CD4-positive, alpha-beta T cell (primary cell): ENCODE results near the gene PEX10. TPM values are rescaled to one million over a fixed set of nuclear protein-coding genes. Genes with fewer than 3 reads are reported as not detected.

Source experiments
- ATAC-seq: fragments of 200-7000 bp; cut with Tn5 transposase; one replicate; pipeline ENCODE4 v1.10.0; 2022; ENCODE audit warnings: mild to moderate bottlenecking; ENCODE audit not compliant: poor library complexity
- CTCF ChIA-PET: fragments of 350-600 bp; sonication (Branson Sonifier 250); formaldehyde crosslinking; loops from one replicate; lab custom pipeline; 2021; ENCODE audit warnings: antibody characterized with exemption, inconsistent platforms; lab: Charles Lee
- POLR2A ChIA-PET: fragments of 350-600 bp; sonication (Branson Sonifier 250); formaldehyde crosslinking; loops from one replicate; lab custom pipeline; 2021; ENCODE audit warnings: antibody characterized with exemption, inconsistent platforms; lab: Charles Lee
- DNase-seq, 14 experiments: peaks; one replicate each; pipeline ENCODE4 v3.0.0-alpha.2; 2013 to 2020; ENCODE audit warnings: mixed read lengths in 2 of 14
- H3K27ac ChIP-seq, 2 donors: one replicate each; pipeline versions ENCODE4 v1.5.1 to v1.7.0; 2013; ENCODE audit warnings: low read length in 2 of 2, low read depth in 1 of 2, mild to moderate bottlenecking in 1 of 2
- H3K27me3 ChIP-seq, 2 experiments: 1 replicate in 1 of 2; 2 replicates in 1 of 2; pipeline versions ENCODE4 v1.6.1 to v1.7.0; 2013; ENCODE audit warnings: low read length in 2 of 2, control low read depth in 1 of 2, mild to moderate bottlenecking in 1 of 2, moderate library complexity in 1 of 2; ENCODE audit not compliant: insufficient read depth in 2 of 2, control insufficient read depth in 1 of 2
- H3K36me3 ChIP-seq: one replicate; pipeline ENCODE4 v1.6.1; 2013; ENCODE audit warnings: low read length, control low read depth; ENCODE audit not compliant: insufficient read depth
- H3K4me1 ChIP-seq: one replicate; pipeline ENCODE4 v1.6.1; 2013; ENCODE audit warnings: low read length, control low read depth; ENCODE audit not compliant: insufficient read depth
- H3K4me3 ChIP-seq: one replicate; pipeline ENCODE4 v1.5.1; 2013; ENCODE audit warnings: mild to moderate bottlenecking, low read length, moderate library complexity
- H3K9me3 ChIP-seq, 2 experiments: 1 replicate in 1 of 2; 2 replicates in 1 of 2; pipeline versions ENCODE4 v1.6.1 to v1.7.0; 2013; ENCODE audit warnings: low read length in 2 of 2, mild to moderate bottlenecking in 2 of 2, control low read depth in 1 of 2, moderate library complexity in 1 of 2; ENCODE audit not compliant: control insufficient read depth in 1 of 2, insufficient read depth in 1 of 2
- H3K27ac Mint-ChIP-seq: one replicate; pipeline ENCODE4 v1.8.0; 2020; ENCODE audit warnings: mixed read lengths
- H3K27me3 Mint-ChIP-seq: one replicate; pipeline ENCODE4 v1.8.0; 2021; ENCODE audit warnings: mixed read lengths
- H3K36me3 Mint-ChIP-seq: one replicate; pipeline ENCODE4 v1.8.0; 2021; ENCODE audit warnings: low read depth, mixed read lengths
- H3K4me1 Mint-ChIP-seq: one replicate; pipeline ENCODE4 v1.8.0; 2021; ENCODE audit warnings: low read depth, mixed read lengths
- H3K4me3 Mint-ChIP-seq: one replicate; pipeline ENCODE4 v1.8.0; 2020; ENCODE audit warnings: mild to moderate bottlenecking, mixed read lengths
- H3K9me3 Mint-ChIP-seq: one replicate; pipeline ENCODE4 v1.8.0; 2020; ENCODE audit warnings: mixed read lengths
- CTCF ChIP-seq: fragments of 200-600 bp; IDR thresholded peaks from one replicate; pipeline ENCODE4 v1.8.0; 2022; ENCODE audit warnings: antibody characterized with exemption, mild to moderate bottlenecking
- intact Hi-C, 2 experiments: fragments of 100-400 bp; cut with DNase I in 1 of 2; cut with micrococcal nuclease in 1 of 2; formaldehyde crosslinking; loops; one replicate each; pipeline versions ENCODE4 v1.15.1 to v1.9.0; 2023 to 2025; cut with DNase I, micrococcal nuclease
- total RNA-seq, 174 experiments: library from RNA in 2 of 174; stranded (reverse) in 2 of 174; gene quantifications; one replicate each; pipeline ENCODE4 v1.2.3 and lab custom pipeline; 2021 to 2026

PEX10 gene
- total RNA-seq, 2 experiments from 2014 or later = 12.0 to 12.5 TPM

DNA sequence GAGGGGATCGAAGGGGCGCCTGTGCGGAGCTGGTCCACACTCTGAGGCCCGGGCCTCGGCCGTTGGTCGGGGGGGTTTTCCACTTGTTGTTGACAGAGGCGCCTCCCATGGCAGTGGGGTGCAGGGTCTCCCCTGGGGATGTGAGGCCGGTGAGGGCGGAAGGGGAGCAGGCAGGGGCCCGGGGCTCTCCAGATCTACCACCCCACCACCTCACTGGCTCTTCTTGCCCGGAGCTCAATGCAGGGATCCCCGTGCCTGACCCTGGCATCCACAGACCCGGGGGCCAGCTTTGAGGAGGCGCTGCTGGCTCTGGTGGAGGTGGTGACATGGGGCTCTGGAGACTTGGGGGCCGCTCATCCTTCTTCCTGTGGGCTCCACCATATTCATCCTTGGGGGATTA is 7.1 kb upstream of the PEX10 start:
- peaks cover 6% of the 10 kb centered on the region for H3K36me3 Mint-ChIP-seq

DNA sequence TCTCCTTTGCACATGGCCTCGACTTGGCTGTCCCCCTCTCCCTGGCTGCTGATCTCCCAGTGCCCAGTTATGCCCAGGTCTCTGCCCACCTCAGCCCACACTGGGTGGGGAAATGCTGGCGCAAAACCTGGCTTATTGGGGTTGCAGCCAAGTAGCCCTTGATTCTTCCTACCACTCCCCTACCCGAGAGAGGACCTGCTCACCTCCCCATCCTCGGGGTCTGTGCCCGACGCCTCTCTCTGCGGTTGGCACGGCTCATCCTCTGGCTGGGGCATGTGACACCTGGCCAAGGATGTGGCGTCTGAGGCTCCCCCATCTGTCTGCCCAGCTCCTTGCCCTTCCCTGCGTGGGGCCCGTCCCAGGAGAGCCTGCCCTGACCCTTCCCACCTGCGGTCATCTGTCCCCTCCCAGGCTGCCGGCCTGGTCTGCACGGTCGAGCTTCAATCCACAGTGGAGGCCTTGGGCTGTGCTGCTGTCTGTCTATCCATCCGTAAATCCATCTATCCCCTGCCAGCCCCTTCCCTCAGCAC is 6.5 kb upstream of the PEX10 start:
- Mint-ChIP-seq H3K27me3 (no peaks in the 10 kb centered on the region), H3K4me3 (peak overlapping the region; percentile 71), H3K27ac (no peak overlapping the region), H3K4me1 (peaks cover 29% of the 10 kb centered on the region), H3K36me3 (peaks cover 10% of the 10 kb centered on the region), H3K9me3 (no peaks in the 10 kb centered on the region)
- Histone ChIP-seq H3K9me3 (peaks cover 4 to 9% of the 10 kb centered on the region in 2 experiments), H3K36me3 (no peaks in the 10 kb centered on the region), H3K27me3 (no peaks in the 10 kb centered on the region), H3K27ac (no peak overlapping the region), H3K4me3 (no peak overlapping the region), H3K4me1 (peaks cover 46% of the 10 kb centered on the region)
- intact Hi-C loops = loop anchor here in 1 of 2 experiments (10.0 kb wide), 1 partner anchor 1006 kb away; no protein-coding TSS in a partner anchor
- ChIA-PET POLR2A (no interaction called here), CTCF (no interaction called here)
- ATAC-seq = no peak
- no peak for DNase-seq
- TF ChIP-seq CTCF = no peak

More for the DNA sequence above, 7.1 kb upstream of the PEX10 start:
- no peak overlapping the region for H3K4me3 Mint-ChIP-seq
- TF ChIP-seq CTCF = no peak
- H3K9me3 Mint-ChIP-seq = no peaks in the 10 kb centered on the region
- Histone ChIP-seq H3K36me3 (no peaks in the 10 kb centered on the region), H3K4me1 (peaks cover 41% of the 10 kb centered on the region), H3K9me3 (peaks cover 4 to 9% of the 10 kb centered on the region in 2 experiments), H3K27ac (no peak overlapping the region), H3K27me3 (no peaks in the 10 kb centered on the region), H3K4me3 (no peak overlapping the region)
- H3K4me1 Mint-ChIP-seq = peaks cover 24% of the 10 kb centered on the region
- H3K27ac Mint-ChIP-seq = no peak overlapping the region
- no peak for ATAC-seq
- CTCF ChIA-PET = no interaction called here
- intact Hi-C loops = loop anchor here in 1 of 2 experiments (10.0 kb wide), 1 partner anchor 1005 kb away; no protein-coding TSS in a partner anchor
- no peak for DNase-seq
- H3K27me3 Mint-ChIP-seq = no peaks in the 10 kb centered on the region
- POLR2A ChIA-PET = interaction anchor here (1.1 kb wide), 1 partner anchor 28 kb away, joined by 3 read pairs; the partner anchor contains the start of genes MORN1 and RER1

DNA sequence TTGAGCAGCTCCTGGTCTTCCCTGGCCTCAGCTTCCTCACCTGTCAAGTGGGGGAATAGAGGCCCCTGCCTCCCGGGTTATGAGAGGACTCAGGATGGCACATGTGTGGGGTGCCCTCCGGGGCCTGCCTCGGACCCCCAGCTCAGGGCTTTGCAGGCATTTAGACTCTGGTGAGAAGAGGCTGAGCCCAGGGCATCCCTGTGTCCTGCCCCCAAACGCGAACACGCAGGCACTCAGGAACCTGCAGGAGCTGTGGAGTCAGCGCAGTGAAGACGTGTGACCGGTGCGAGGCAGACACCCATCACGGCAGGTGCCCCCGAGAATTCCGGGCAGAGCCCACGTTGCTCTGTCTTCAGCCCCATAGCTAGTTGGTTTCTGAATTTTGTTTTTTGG is 5.5 kb upstream of the PEX10 start:
- no peak for TF ChIP-seq CTCF
- H3K27me3 Mint-ChIP-seq = no peaks in the 10 kb centered on the region
- DNase-seq (no peak), ATAC-seq (no peak)
- H3K27ac Mint-ChIP-seq = no peak overlapping the region
- Histone ChIP-seq H3K4me3 (no peak overlapping the region), H3K27ac (no peak overlapping the region), H3K27me3 (no peaks in the 10 kb centered on the region), H3K36me3 (no peaks in the 10 kb centered on the region), H3K9me3 (peaks cover under 1 to 5% of the 10 kb centered on the region in 2 experiments), H3K4me1 (peaks cover 57% of the 10 kb centered on the region)
- intact Hi-C loops = loop anchor here in 1 of 2 experiments (10.0 kb wide), 1 partner anchor 1007 kb away; no protein-coding TSS in a partner anchor
- ChIA-PET POLR2A (interaction anchor here (4.5 kb wide), 1 partner anchor 130 kb away, joined by 54 read pairs; no protein-coding TSS in a partner anchor), CTCF (no interaction called here)
- peaks cover 6% of the 10 kb centered on the region for H3K36me3 Mint-ChIP-seq
- H3K4me3 Mint-ChIP-seq = no peak overlapping the region
- H3K4me1 Mint-ChIP-seq = peaks cover 32% of the 10 kb centered on the region
- H3K9me3 Mint-ChIP-seq = no peaks in the 10 kb centered on the region
